ENCODE data around the gene CDH23.

DNA sequence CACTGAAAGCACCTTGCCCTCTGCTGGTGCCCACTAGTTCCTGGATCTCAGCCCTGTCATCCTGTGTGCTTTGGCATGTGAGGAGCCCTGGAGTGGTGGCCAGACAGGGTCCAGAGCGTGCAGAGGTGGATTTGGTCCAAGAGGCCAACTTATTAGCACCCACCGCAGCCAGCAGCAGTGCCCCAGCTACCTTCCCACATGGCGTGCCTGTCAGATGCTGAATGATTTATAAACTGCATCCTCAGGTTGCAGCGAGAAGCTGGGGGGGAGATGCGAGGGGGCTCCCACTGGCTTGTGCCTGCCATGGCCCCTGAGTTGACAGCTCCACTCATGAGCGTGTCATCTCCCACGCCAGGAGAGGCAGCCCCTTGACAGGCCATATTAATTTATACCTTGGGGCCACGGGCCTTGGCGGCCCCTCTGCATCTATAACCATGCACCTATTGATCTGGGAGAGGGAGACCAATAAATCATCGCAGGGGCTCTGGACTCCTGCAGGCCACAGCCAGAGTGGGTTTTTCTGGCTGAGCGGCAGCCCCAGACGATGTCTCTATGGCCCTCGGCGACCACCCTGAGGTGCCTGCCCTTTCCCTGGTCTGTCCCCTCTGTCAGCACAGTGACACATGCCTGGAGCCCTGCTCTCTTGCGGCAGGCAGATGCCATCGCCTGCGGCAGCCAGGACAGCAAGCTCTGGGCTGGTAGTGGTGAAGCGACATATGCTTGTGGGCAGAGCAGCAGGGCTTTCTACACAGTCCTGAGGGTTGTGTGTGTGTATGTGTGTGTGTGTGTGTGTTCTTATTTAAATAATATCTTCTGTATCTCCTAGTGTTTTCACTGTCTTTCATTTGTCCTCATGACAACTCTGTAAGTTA is 120.8 kb downstream of the CDH23 start:
- no peak for TF ChIP-seq POLR2A (IDR thresholded peaks at IDR 0.05; ENCODE audit: low read length)
- TF ChIP-seq GATA1 (IDR thresholded peaks at IDR 0.05; ENCODE audit: low read depth, low read length): no peak

All from erythroblast (primary cell).